GM10266 (cell line): ENCODE data around the gene SCG5.
"Not testable (repeated sequence)": the region's sequence is repeated elsewhere in the genome, so short reads cannot be mapped to it uniquely, and the experiment has no call there.

Experiments
- DNase-seq: peaks from one replicate; pipeline ENCODE4 v3.0.0; 2012; ENCODE audit errors: extremely low spot score
- TF ChIP-seq, protein P1 (sequence below): IDR thresholded peaks from 2 replicates; pipeline ENCODE4 v1.5.1; 2012; ENCODE audit warnings: mild to moderate bottlenecking, low read depth; ENCODE audit not compliant: control insufficient read depth, insufficient read depth; ENCODE audit errors: missing control alignments

Gene SCG5, protein sequence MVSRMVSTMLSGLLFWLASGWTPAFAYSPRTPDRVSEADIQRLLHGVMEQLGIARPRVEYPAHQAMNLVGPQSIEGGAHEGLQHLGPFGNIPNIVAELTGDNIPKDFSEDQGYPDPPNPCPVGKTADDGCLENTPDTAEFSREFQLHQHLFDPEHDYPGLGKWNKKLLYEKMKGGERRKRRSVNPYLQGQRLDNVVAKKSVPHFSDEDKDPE

DNA sequence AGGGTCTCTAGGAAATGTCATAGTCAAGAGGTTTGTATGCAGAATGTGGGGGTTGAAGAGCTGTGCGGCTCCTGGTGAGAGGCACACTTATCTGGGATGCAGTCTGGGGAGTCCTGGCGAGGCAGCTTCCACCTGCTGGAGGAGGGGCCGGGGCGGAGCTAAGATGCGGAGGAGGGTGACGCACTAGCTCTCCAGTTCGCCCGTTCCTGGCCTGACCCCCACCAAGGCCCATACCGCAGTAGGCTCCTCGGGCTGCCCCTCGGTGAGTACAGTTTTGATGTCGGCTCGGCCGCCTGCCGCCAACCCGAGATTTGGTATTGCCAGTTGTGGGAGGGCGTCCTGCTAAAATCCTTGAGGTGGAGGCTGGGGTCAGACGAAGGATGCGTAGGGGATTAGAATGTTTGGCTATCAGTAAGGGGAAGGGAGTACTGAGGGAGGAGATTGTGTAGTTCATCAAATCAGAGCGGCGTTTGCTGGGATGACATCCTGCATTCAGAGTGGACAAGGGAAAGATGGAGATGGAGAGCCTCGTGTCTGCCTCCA lies at the start of gene SCG5:
Gene SCG5 (plus strand): TSS at position 194 of the 543 bp plus-strand sequence. CDS start 1,883 bp downstream, outside the sequence.
- DNase-seq: no peak
- TF ChIP-seq, protein P1, sequence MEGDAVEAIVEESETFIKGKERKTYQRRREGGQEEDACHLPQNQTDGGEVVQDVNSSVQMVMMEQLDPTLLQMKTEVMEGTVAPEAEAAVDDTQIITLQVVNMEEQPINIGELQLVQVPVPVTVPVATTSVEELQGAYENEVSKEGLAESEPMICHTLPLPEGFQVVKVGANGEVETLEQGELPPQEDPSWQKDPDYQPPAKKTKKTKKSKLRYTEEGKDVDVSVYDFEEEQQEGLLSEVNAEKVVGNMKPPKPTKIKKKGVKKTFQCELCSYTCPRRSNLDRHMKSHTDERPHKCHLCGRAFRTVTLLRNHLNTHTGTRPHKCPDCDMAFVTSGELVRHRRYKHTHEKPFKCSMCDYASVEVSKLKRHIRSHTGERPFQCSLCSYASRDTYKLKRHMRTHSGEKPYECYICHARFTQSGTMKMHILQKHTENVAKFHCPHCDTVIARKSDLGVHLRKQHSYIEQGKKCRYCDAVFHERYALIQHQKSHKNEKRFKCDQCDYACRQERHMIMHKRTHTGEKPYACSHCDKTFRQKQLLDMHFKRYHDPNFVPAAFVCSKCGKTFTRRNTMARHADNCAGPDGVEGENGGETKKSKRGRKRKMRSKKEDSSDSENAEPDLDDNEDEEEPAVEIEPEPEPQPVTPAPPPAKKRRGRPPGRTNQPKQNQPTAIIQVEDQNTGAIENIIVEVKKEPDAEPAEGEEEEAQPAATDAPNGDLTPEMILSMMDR: no peak

- DNase-seq: not testable (repeated sequence)
Measured at GRCh38 chr15:32593151-32593550, 48.4 kb upstream of the SCG5 start, which contains the start of gene GOLGA8N. TSS of gene GOLGA8N (plus strand) at chr15:32593456.

- not testable (repeated sequence) for DNase-seq
Measured at GRCh38 chr15:32609518-32609917, 32.0 kb upstream of the SCG5 start.

DNA sequence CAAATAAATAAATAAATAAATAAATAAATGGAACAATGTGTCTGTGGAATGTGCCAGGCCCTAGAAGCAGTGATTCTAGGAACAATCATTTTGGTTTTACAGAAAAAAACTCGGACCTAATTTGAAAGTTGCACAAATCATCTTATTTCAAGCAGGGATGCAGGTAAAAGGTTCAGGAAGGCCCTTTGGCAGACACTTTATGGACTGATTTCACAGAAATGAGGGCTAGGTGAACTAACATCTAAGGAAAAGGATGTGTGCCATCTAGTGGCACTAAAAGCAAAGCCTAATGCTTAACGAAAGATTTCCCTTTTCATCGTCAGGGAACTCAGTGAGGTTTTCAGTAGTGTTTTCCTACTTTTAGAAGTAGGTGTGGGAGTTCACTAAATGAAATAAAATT lies 30.8 kb upstream of the SCG5 start:
- DNase-seq: not testable (repeated sequence)

DNA sequence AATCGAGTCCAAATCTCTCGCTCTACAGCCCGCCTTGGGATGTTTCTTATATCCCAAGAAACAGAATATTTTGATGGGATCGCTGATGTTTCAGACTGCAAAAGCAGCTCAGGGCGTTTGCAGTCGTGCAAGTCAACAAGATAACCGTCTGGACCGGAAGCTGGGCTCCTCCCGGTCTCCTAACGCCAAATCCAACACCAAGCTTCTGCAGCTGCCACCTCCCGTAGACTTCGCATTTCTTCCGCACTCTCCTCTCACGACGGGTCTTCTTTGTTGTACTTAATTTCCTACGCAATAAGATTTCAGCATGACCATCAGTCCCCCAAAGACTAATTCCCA lies 26.8 kb upstream of the SCG5 start:
- DNase-seq: not testable (repeated sequence)

DNA sequence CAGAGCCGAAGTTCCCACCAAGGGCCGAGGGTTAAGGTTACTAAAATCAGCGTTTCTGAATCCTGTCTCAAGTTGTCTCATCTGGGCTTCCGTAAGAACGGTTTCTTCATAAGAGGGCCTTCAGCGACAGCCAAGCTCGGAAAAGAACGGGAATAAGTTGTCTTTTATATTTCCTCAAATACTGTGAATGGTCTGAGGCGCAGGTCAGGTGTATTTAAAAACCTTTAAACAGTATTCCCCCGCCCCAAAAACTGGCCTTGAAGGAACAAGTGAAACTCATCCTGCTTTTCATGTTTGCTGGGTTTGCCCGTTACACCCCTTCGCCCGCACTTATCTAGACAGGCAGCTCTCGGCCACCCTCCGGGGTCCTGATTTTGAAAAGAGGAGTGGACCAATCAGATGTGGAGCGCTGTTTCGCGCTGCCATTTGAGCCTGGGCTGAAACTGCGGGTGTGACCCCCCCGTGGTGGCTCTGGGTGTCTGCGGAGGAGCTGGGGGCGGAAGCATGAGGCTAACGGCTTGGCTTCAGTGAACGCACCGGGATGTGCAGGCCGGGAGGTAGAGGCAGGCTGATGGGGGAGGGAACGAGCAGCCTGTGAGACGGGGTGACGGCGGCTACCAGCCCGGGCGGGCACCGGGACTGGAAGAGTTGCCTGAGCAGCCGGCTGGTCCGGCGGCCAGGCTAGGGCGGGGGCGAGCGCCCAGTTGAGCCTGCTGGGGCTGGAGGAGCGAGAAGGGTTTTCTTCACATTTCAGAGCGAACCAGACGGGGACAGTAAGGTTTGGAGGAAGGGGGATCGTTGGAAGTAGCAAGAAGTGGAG lies 26.2 kb upstream of the SCG5 start, which contains the start of gene ARHGAP11A:
Gene ARHGAP11A (plus strand): TSS at position 454 of the 820 bp plus-strand sequence. CDS start 708 bp downstream, outside the sequence.
- peak; percentile 62 for DNase-seq

DNA sequence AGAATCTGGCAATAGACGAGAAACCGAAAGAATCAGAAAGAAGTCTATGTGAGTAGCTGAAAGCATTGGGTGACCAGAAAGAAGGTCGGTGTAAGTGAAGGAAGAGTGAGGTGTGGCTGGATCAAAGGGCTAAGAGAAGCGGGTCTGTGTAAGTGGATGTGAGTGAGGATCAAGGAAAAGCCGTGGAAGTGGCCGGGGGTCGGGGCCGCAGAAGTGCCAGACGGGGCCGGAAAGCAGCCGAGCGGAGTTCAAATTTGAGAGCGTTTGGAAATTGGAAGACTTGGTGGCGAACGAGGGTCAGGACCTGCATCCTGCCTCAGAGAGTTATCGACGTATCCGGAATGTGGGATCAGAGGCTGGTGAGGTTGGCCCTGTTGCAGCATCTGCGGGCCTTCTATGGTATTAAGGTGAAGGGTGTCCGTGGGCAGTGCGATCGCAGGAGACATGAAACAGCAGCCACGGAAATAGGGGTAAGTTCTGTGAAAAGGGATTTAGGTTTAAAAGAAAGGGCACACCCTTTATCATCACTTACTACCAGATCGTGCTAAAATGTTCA lies 25.6 kb upstream of the SCG5 start:
- DNase-seq: not testable (repeated sequence)

- TF ChIP-seq, protein P1: no peak
- DNase-seq: no peak
Measured at GRCh38 chr15:32636410-32636809, 5.1 kb upstream of the SCG5 start.

GRCh38 chr15:32636908-32637567 lies 4.5 kb upstream of the SCG5 start:
- TF ChIP-seq, protein P1: no peak
- no peak for DNase-seq

- TF ChIP-seq, protein P1: no peak
- no peak for DNase-seq
Measured at GRCh38 chr15:32637704-32638103, 3.8 kb upstream of the SCG5 start.
